H9 (cell line): ENCODE measurements around the gene TNFAIP8L1. TPM values are rescaled to one million over a fixed set of nuclear protein-coding genes. Genes with fewer than 3 reads are reported as not detected.

ENCODE experiments used
- DNase-seq: peaks from one replicate; pipeline ENCODE4 v3.0.0-alpha.2; 2017
- H2AFZ ChIP-seq: one replicate; pipeline ENCODE4 v1.6.1; 2013; ENCODE audit warnings: mild to moderate bottlenecking, low read length, control low read depth, moderate library complexity
- H2AK5ac ChIP-seq: 2 replicates; pipeline ENCODE4 v1.6.1; 2013; ENCODE audit warnings: low read length, control low read depth, mixed read lengths; ENCODE audit not compliant: insufficient read length
- H2BK120ac ChIP-seq: one replicate; pipeline ENCODE4 v1.6.1; 2013; ENCODE audit warnings: low read depth, mild to moderate bottlenecking, low read length, control low read depth, inconsistent platforms; ENCODE audit not compliant: poor library complexity, severe bottlenecking
- H2BK12ac ChIP-seq: 2 replicates; pipeline ENCODE4 v1.6.1; 2013; ENCODE audit warnings: low read length, control low read depth, mixed read lengths, low read depth; ENCODE audit not compliant: insufficient read length
- H2BK15ac ChIP-seq: 2 replicates; pipeline ENCODE4 v1.6.1; 2013; ENCODE audit warnings: low read depth, low read length, control low read depth
- H2BK20ac ChIP-seq: one replicate; pipeline ENCODE4 v1.6.1; 2013; ENCODE audit warnings: low read depth, mild to moderate bottlenecking, low read length, control low read depth, inconsistent platforms; ENCODE audit not compliant: poor library complexity, severe bottlenecking
- H2BK5ac ChIP-seq: 2 replicates; pipeline ENCODE4 v1.6.1; 2013; ENCODE audit warnings: low read length, control low read depth, mixed read lengths; ENCODE audit not compliant: insufficient read length
- H3K14ac ChIP-seq: 2 replicates; pipeline ENCODE4 v1.6.1; 2013; ENCODE audit warnings: low read length, control low read depth; ENCODE audit not compliant: insufficient read depth
- H3K18ac ChIP-seq: 2 replicates; pipeline ENCODE4 v1.6.1; 2013; ENCODE audit warnings: low read depth, mild to moderate bottlenecking, mixed read lengths, low read length, control low read depth; ENCODE audit not compliant: insufficient read length
- H3K23ac ChIP-seq: 2 replicates; pipeline ENCODE4 v1.6.1; 2013; ENCODE audit warnings: low read length, control low read depth, mixed read lengths, low read depth; ENCODE audit not compliant: insufficient read length
- H3K23me2 ChIP-seq: 2 replicates; pipeline ENCODE4 v1.6.1; 2013; ENCODE audit warnings: low read depth, mild to moderate bottlenecking, mixed read lengths, low read length, control low read depth; ENCODE audit not compliant: insufficient read length, poor library complexity, severe bottlenecking
- H3K27ac ChIP-seq: 2 replicates; pipeline ENCODE4 v1.5.1; 2013; ENCODE audit warnings: low read length, control low read depth, mixed read lengths, low read depth; ENCODE audit not compliant: insufficient read length
- H3K27me3 ChIP-seq: 2 replicates; pipeline ENCODE4 v1.6.1; 2013; ENCODE audit warnings: low read length, control low read depth, inconsistent platforms; ENCODE audit not compliant: insufficient read depth
- H3K4ac ChIP-seq: 2 replicates; pipeline ENCODE4 v1.6.1; 2013; ENCODE audit warnings: low read depth, mild to moderate bottlenecking, control low read depth, inconsistent platforms, low read length, moderate library complexity
- H3K4me1 ChIP-seq: 2 replicates; pipeline ENCODE4 v1.6.1; 2013; ENCODE audit warnings: low read length, control low read depth, inconsistent platforms; ENCODE audit not compliant: insufficient read depth
- H3K4me2 ChIP-seq: 2 replicates; pipeline ENCODE4 v1.6.1; 2013; ENCODE audit warnings: low read length, control low read depth, mixed read lengths; ENCODE audit not compliant: insufficient read length, insufficient read depth
- H3K56ac ChIP-seq: 2 replicates; pipeline ENCODE4 v1.6.1; 2013; ENCODE audit warnings: low read depth, mild to moderate bottlenecking, mixed read lengths, low read length, control low read depth; ENCODE audit not compliant: insufficient read length
- H3K79me1 ChIP-seq: 2 replicates; pipeline ENCODE4 v1.6.1; 2013; ENCODE audit warnings: low read depth, mild to moderate bottlenecking, moderate library complexity, low read length, control low read depth, inconsistent platforms; ENCODE audit not compliant: insufficient read depth, poor library complexity, severe bottlenecking
- H3K79me2 ChIP-seq: 2 replicates; pipeline ENCODE4 v1.6.1; 2013; ENCODE audit warnings: low read length, control low read depth, inconsistent platforms; ENCODE audit not compliant: insufficient read depth
- H3K9ac ChIP-seq: 2 replicates; pipeline ENCODE4 v1.6.1; 2013; ENCODE audit warnings: low read length, control low read depth, mixed read lengths; ENCODE audit not compliant: insufficient read length; ENCODE audit errors: extremely low read depth
- H3K9me3 ChIP-seq: one replicate; pipeline ENCODE4 v1.6.1; 2013; ENCODE audit warnings: low read depth, low read length, inconsistent platforms; ENCODE audit not compliant: control insufficient read depth
- H3T11ph ChIP-seq: one replicate; pipeline ENCODE4 v1.6.1; 2013; ENCODE audit warnings: mild to moderate bottlenecking, low read length, control low read depth, inconsistent platforms
- H4K20me1 ChIP-seq: one replicate; pipeline ENCODE4 v1.6.1; 2013; ENCODE audit not compliant: control insufficient read depth, insufficient read length, insufficient read depth
- H4K5ac ChIP-seq: 2 replicates; pipeline ENCODE4 v1.6.1; 2013; ENCODE audit warnings: low read depth, mild to moderate bottlenecking, mixed read lengths, low read length, control low read depth; ENCODE audit not compliant: insufficient read length
- H4K8ac ChIP-seq: replicated peaks from 2 replicates; pipeline ENCODE4 v1.6.1; 2013; ENCODE audit warnings: low read length, control low read depth, mixed read lengths, low read depth; ENCODE audit not compliant: insufficient read length
- H4K91ac ChIP-seq: 2 replicates; pipeline ENCODE4 v1.6.1; 2013; ENCODE audit warnings: low read depth, mild to moderate bottlenecking, moderate library complexity, mixed read lengths, low read length, control low read depth; ENCODE audit not compliant: insufficient read length
- H3K27ac Mint-ChIP-seq, 3 experiments: 2 replicates in 2 of 3; 3 replicates in 1 of 3; pipeline ENCODE4 v1.8.0; 2020 to 2021; ENCODE audit warnings: mixed read lengths in 3 of 3, mild to moderate bottlenecking in 1 of 3, moderate library complexity in 1 of 3
- H3K27me3 Mint-ChIP-seq: 2 replicates; pipeline ENCODE4 v1.8.0; 2021; ENCODE audit warnings: low read depth, mild to moderate bottlenecking, moderate library complexity, mixed read lengths
- H3K36me3 Mint-ChIP-seq, 3 experiments: 2 replicates in 2 of 3; 3 replicates in 1 of 3; pipeline ENCODE4 v1.8.0; 2020 to 2021; ENCODE audit warnings: low read depth in 3 of 3, mixed read lengths in 3 of 3; ENCODE audit not compliant: insufficient read depth in 1 of 3
- H3K4me1 Mint-ChIP-seq, 2 experiments: 2 replicates each; pipeline ENCODE4 v1.8.0; 2020; ENCODE audit warnings: mixed read lengths in 2 of 2
- H3K4me3 Mint-ChIP-seq, 2 experiments: 2 replicates in 1 of 2; 3 replicates in 1 of 2; pipeline ENCODE4 v1.8.0; 2020 to 2021; ENCODE audit warnings: mild to moderate bottlenecking in 2 of 2, mixed read lengths in 2 of 2, moderate library complexity in 1 of 2
- H3K9me3 Mint-ChIP-seq, 2 experiments: 2 replicates in 1 of 2; 3 replicates in 1 of 2; pipeline ENCODE4 v1.8.0; 2020; ENCODE audit warnings: mild to moderate bottlenecking in 2 of 2, mixed read lengths in 2 of 2, moderate library complexity in 1 of 2
- WGBS: extraction: QIAGEN DNeasy Blood & Tissue Kit; methylation state at CpG from one replicate; pipeline ENCODE4 v1.1.7; 2013; ENCODE audit warnings: missing lambda C conversion rate, low lambda C conversion rate, mixed read lengths; ENCODE audit not compliant: insufficient read length; ENCODE audit errors: extremely low coverage; 5-methylcytosine and 5-hydroxymethylcytosine counted together
- total RNA-seq: library from RNA; stranded (reverse); gene quantifications from 2 replicates; pipeline ENCODE4 v1.2.1, GENCODE V29; 2021
- TF ChIP-seq, protein P1 (sequence below): fragments of 200-600 bp; sonication (generic); conservative IDR thresholded peaks from 3 replicates; pipeline ENCODE4 v1.8.0; 2021; ENCODE audit warnings: antibody characterized with exemption, mild to moderate bottlenecking

The TNFAIP8L1 gene
- total RNA-seq, 1 experiment from 2014 or later: 4.2 TPM

DNA sequence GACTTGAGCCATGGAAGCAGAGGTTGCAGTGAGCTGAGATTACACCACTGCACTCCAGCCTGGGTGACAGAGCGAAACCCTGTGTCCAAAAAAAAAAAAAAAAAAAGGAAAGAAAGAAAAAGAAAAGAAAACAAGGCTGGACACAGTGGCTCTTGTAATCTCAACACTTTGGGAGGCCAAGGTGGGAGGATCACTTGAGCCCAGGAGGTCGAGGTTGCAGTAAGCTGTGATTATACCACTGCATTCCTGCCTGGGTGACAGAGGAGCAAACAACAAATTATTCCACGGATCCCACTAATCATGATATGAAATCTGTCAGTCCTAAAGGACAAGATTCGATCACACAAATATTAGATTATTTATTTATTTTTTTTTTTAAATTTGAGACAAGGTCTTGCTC, 33.9 kb downstream of the TNFAIP8L1 start:
- no peaks in the 10 kb centered on the region for H3K4me1 ChIP-seq
- H3K9me3 ChIP-seq: no peaks in the 10 kb centered on the region
- H4K91ac ChIP-seq: no peak overlapping the region
- no peak overlapping the region for H2BK20ac ChIP-seq
- no CpG with 5 or more reads among the region's 4 CpGs for WGBS
- Mint-ChIP-seq H3K9me3 (no peaks in the 10 kb centered on the region), H3K27me3 (no peaks in the 10 kb centered on the region), H3K36me3 (peaks cover 4 to 12% (median 5%) of the 10 kb centered on the region in 3 experiments; a peak in 6 of 7 replicates), H3K4me3 (no peak overlapping the region), H3K4me1 (peaks cover 7 to 23% of the 10 kb centered on the region in 2 experiments), H3K27ac (no peak overlapping the region)
- H4K20me1 ChIP-seq: no peaks in the 10 kb centered on the region
- no peak overlapping the region for H2BK120ac ChIP-seq
- no peak overlapping the region for H3K56ac ChIP-seq
- H3K18ac ChIP-seq: no peak overlapping the region
- TF ChIP-seq, protein P1, sequence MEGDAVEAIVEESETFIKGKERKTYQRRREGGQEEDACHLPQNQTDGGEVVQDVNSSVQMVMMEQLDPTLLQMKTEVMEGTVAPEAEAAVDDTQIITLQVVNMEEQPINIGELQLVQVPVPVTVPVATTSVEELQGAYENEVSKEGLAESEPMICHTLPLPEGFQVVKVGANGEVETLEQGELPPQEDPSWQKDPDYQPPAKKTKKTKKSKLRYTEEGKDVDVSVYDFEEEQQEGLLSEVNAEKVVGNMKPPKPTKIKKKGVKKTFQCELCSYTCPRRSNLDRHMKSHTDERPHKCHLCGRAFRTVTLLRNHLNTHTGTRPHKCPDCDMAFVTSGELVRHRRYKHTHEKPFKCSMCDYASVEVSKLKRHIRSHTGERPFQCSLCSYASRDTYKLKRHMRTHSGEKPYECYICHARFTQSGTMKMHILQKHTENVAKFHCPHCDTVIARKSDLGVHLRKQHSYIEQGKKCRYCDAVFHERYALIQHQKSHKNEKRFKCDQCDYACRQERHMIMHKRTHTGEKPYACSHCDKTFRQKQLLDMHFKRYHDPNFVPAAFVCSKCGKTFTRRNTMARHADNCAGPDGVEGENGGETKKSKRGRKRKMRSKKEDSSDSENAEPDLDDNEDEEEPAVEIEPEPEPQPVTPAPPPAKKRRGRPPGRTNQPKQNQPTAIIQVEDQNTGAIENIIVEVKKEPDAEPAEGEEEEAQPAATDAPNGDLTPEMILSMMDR: no peak
- H2AK5ac ChIP-seq: no peak overlapping the region
- no peaks in the 10 kb centered on the region for H3K79me2 ChIP-seq
- H3K27ac ChIP-seq: no peak overlapping the region
- H3K14ac ChIP-seq: no peak overlapping the region
- no peak overlapping the region for H2BK15ac ChIP-seq
- H4K5ac ChIP-seq: no peak overlapping the region
- no peak overlapping the region for H3T11ph ChIP-seq
- no peak overlapping the region for H2BK5ac ChIP-seq
- no peak overlapping the region for H2AFZ ChIP-seq
- H3K4me2 ChIP-seq: no peak overlapping the region
- H2BK12ac ChIP-seq: no peak overlapping the region
- peaks cover 6% of the 10 kb centered on the region for H3K23me2 ChIP-seq
- no peak overlapping the region for H3K23ac ChIP-seq
- H3K9ac ChIP-seq: no peak overlapping the region
- H3K4ac ChIP-seq: no peak overlapping the region
- no peak for DNase-seq
- H4K8ac ChIP-seq: no peak overlapping the region
- no peaks in the 10 kb centered on the region for H3K79me1 ChIP-seq
- no peaks in the 10 kb centered on the region for H3K27me3 ChIP-seq
